AG04450 (cell line): Measurements from ENCODE around the gene OR4E1. TPM values are rescaled to one million over a fixed set of nuclear protein-coding genes. Genes with fewer than 3 reads are reported as not detected.

ENCODE experiments used
- CTCF ChIA-PET: fragments of 300-600, 350-600 bp; formaldehyde crosslinking; extraction: SDS; loops from one replicate; lab custom pipeline; 2022; ENCODE audit warnings: antibody characterized with exemption, inconsistent platforms; lab: Charles Lee
- POLR2A ChIA-PET: fragments of 350-600 bp; formaldehyde crosslinking; extraction: SDS; loops from one replicate; lab custom pipeline; 2021; ENCODE audit warnings: antibody characterized with exemption, inconsistent platforms; lab: Yijun Ruan, JAX
- DNase-seq: peaks from one replicate; pipeline ENCODE4 v3.0.0-alpha.2; 2011; ENCODE audit warnings: low read depth, low spot score
- H3K27ac ChIP-seq: one replicate; pipeline ENCODE4 v1.5.1; 2012; ENCODE audit warnings: low read depth, low read length, control low read depth
- H3K27me3 ChIP-seq: one replicate; pipeline ENCODE4 v1.6.0; 2012; ENCODE audit warnings: low read length; ENCODE audit not compliant: control insufficient read depth, insufficient read depth
- H3K4me3 ChIP-seq: 2 replicates; pipeline ENCODE4 v1.5.1; 2011; ENCODE audit warnings: mild to moderate bottlenecking, low read depth, low read length, control low read depth
- H3K9me3 ChIP-seq: 2 replicates; pipeline ENCODE4 v1.5.1; 2012; ENCODE audit warnings: low read length; ENCODE audit not compliant: control insufficient read depth, insufficient read depth
- CTCF ChIP-seq: IDR thresholded peaks from 2 replicates; pipeline ENCODE4 v1.5.1; 2011; ENCODE audit warnings: low read depth, low read length, control low read depth, inconsistent platforms
- polyA plus RNA-seq: library from polyadenylated mRNA; depleted of rRNA; stranded (reverse); fragments of >200 nt; gene quantifications from 2 replicates; pipeline ENCODE4 v1.2.3, GENCODE V29; 2011

The OR4E1 gene
- polyA plus RNA-seq, 1 experiment = not detected

GRCh38 chr14:21653331-21653885, 20.2 kb downstream of the OR4E1 start, which contains the start of gene OR4E2:
Gene OR4E2 (plus strand): TSS chr14:21653835. CDS start chr14:21665083, 11,248 bp downstream.
- ChIA-PET POLR2A (no interaction called here), CTCF (no interaction called here)
- TF ChIP-seq CTCF = no peak
- Histone ChIP-seq H3K9me3 (no peaks in the 10 kb centered on the region), H3K27me3 (no peaks in the 10 kb centered on the region), H3K27ac (no peak within 1 kb of the TSS), H3K4me3 (no peak within 1 kb of the TSS)
- no peak for DNase-seq

- Histone ChIP-seq H3K27me3 (no peaks in the 10 kb centered on the region), H3K4me3 (no peak overlapping the region), H3K27ac (no peak overlapping the region), H3K9me3 (no peaks in the 10 kb centered on the region)
- ChIA-PET POLR2A (no interaction called here), CTCF (no interaction called here)
- DNase-seq = no peak
- TF ChIP-seq CTCF = no peak
These were observed 21.3 kb downstream of the OR4E1 start for GRCh38 chr14:21652209-21652808.

GRCh38 chr14:21647380-21647779, 26.2 kb downstream of the OR4E1 start:
- DNase-seq = no peak
- ChIA-PET CTCF (interaction anchor here (0.6 to 0.7 kb wide), 2 partner anchors 16 to 1039 kb away, joined by 3 to 4 read pairs; no protein-coding TSS in a partner anchor), POLR2A (no interaction called here)
- Histone ChIP-seq H3K27ac (no peak overlapping the region), H3K27me3 (no peaks in the 10 kb centered on the region), H3K9me3 (no peaks in the 10 kb centered on the region), H3K4me3 (no peak overlapping the region)
- no peak for TF ChIP-seq CTCF

GRCh38 chr14:21643407-21643806, 30.2 kb downstream of the OR4E1 start:
- H3K4me3 ChIP-seq = no peak overlapping the region
- no peak for DNase-seq
- H3K27ac ChIP-seq = no peak overlapping the region
- H3K9me3 ChIP-seq = no peaks in the 10 kb centered on the region
- POLR2A ChIA-PET = no interaction called here
- H3K27me3 ChIP-seq = no peaks in the 10 kb centered on the region
- CTCF ChIA-PET = interaction anchor here (0.6 to 1.0 kb wide), 2 partner anchors 44 to 68 kb away, joined by 4 read pairs; no protein-coding TSS in a partner anchor
- no peak for TF ChIP-seq CTCF

- H3K4me3 ChIP-seq = no peak overlapping the region
- H3K27ac ChIP-seq = no peak overlapping the region
- POLR2A ChIA-PET = no interaction called here
- TF ChIP-seq CTCF = no peak
- no peak for DNase-seq
- CTCF ChIA-PET = no interaction called here
- H3K27me3 ChIP-seq = no peaks in the 10 kb centered on the region
- no peaks in the 10 kb centered on the region for H3K9me3 ChIP-seq
These were observed 30.9 kb downstream of the OR4E1 start for GRCh38 chr14:21642683-21643082.
